GM12892 (cell line): ENCODE data around the gene ZNF135.

Source experiments
- DNase-seq: peaks from one replicate; pipeline ENCODE4 v3.0.0; 2011; ENCODE audit not compliant: insufficient read length
- FAIRE-seq: peaks from 2 replicates; lab custom pipeline; 2011; peaks lifted over from hg19 to GRCh38; lab: Jason Lieb, UNC
- POLR2A ChIP-seq: IDR thresholded peaks from 2 replicates; pipeline ENCODE4 v1.6.1; 2011; ENCODE audit warnings: low read depth, low read length, control low read depth
- POLR2AphosphoS5 ChIP-seq: IDR thresholded peaks from 2 replicates; pipeline ENCODE4 v1.6.1; 2011; ENCODE audit warnings: low read depth, low read length, control low read depth
- TAF1 ChIP-seq: IDR thresholded peaks from 2 replicates; pipeline ENCODE4 v1.6.1; 2011; ENCODE audit warnings: low read depth, mild to moderate bottlenecking, control low read depth, low read length, borderline replicate concordance

The ZNF135 gene

GRCh38 chr19:58035863-58036262, 23.2 kb upstream of the ZNF135 start:
- DNase-seq: no peak
- TF ChIP-seq TAF1: no peak
- TF ChIP-seq POLR2A: no peak
- TF ChIP-seq POLR2AphosphoS5: no peak
- no peak for FAIRE-seq

- TF ChIP-seq TAF1: no peak
- no peak for TF ChIP-seq POLR2A
- TF ChIP-seq POLR2AphosphoS5: no peak
- no peak for FAIRE-seq
- no peak for DNase-seq
Measured at GRCh38 chr19:58037927-58038687, 21.0 kb upstream of the ZNF135 start.

- TF ChIP-seq POLR2AphosphoS5 (no peak), TAF1 (no peak), POLR2A (no peak)
- FAIRE-seq: no peak
Measured at GRCh38 chr19:58038688-58039204, 20.3 kb upstream of the ZNF135 start.

DNA sequence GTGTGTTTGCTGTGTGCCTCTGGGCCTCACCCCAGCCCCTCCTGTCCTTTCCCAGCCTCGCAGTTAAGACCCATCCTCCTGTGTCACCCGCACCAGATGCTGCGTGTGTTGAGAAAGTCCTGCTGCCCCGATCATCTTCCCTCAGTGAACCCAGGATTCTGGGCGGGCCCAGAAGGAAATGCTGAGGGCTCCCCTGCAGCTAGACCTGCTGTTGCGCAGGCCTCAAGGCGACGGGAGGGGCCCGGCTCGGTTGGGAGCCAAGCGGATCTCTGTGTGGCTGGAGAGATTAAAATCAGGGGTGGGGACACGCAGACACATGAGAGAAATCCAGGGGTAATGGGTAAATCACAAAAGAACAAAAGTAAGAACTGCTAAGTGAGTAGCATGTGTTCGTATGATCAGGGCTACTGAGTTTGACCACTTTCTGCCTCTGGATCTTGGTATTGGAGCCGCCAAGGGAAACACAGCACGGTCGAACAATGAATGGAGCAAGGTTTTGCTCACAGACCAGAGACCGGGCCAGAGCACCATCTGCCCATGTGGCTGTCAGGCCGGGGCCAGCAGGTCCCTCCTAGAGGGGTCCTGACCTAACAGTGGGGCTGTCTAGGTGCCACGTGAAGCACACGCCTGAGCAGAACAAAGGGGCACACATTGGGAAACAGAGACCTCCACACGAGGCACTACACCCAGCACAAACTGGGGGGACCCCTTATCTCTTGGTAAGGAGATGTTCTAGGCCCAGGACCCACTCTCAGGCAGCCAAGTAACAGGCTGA, 18.1 kb upstream of the ZNF135 start:
- TF ChIP-seq POLR2A (no peak), TAF1 (no peak), POLR2AphosphoS5 (no peak)
- no peak for FAIRE-seq
- no peak for DNase-seq

More at GRCh38 chr19:58038688-58039204, 20.3 kb upstream of the ZNF135 start:
- no peak for DNase-seq

DNA sequence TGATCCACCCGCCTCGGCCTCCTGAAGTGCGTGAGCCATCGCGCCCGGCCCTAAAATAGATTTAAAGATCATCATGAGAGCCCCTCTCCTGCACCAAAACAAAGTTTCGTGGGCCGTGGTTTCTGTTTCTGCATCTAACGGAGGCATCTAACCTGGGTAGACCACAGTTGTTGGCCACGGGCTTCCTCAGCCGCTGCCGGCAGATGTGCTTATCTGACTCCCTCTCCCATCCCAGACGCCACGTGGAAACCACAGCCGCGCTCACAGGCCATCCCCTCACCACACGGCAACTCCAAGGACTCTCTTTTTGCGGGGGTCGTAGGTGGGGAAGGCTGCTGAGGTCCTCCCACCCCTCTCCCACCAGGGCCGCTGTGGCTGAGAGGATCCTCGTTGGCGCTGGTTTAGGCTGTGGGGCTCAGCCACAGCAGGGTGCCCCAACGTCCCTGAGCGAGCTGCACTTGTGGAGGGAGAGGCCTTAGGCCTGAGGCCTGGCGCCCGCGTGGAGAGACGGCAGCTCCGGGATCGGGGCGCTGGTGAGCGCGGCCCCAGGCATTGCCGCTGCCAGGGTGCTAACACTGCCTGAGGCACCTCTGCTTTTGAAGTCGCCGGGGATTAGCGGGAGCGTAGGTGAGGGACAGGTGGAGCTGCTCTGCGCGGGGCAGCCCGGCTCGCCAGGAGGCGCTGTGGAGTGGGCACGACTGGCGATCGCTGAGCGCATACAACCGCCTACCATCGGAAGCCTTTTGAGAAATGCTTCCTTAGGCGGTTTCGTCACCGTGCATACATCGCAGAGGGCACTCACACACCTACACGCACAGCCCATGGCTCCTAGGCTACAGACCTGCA, 16.4 kb upstream of the ZNF135 start:
- no peak for TF ChIP-seq TAF1
- no peak for TF ChIP-seq POLR2AphosphoS5
- no peak for TF ChIP-seq POLR2A
- DNase-seq: no peak
- no peak for FAIRE-seq

DNA sequence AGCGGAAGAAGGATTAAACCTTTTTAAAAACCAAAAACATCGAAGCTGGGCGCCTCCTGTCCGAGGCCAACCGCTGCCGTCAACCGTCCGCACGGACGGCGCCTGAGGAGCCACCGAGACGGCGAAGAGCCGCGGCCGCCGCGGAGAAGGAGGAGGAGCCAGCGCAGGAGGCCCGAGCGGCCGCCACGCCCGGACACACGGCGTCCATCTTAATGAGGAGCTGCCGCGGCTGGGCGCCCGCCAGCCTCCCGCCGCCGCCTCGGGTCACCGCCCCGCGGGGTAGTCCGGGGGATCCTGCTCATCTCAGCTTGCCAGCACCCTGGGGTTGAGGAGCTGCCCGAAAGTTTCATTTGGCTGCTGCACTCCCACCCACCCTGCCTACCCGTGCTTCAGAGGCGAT, 14.7 kb upstream of the ZNF135 start:
- FAIRE-seq: no peak
- TF ChIP-seq POLR2A (no peak), POLR2AphosphoS5 (no peak), TAF1 (no peak)
- DNase-seq: no peak

- no peak for DNase-seq
- TF ChIP-seq TAF1: no peak
- no peak for TF ChIP-seq POLR2A
- no peak for TF ChIP-seq POLR2AphosphoS5
- no peak for FAIRE-seq
Measured at GRCh38 chr19:58044886-58045285, 14.2 kb upstream of the ZNF135 start.

DNA sequence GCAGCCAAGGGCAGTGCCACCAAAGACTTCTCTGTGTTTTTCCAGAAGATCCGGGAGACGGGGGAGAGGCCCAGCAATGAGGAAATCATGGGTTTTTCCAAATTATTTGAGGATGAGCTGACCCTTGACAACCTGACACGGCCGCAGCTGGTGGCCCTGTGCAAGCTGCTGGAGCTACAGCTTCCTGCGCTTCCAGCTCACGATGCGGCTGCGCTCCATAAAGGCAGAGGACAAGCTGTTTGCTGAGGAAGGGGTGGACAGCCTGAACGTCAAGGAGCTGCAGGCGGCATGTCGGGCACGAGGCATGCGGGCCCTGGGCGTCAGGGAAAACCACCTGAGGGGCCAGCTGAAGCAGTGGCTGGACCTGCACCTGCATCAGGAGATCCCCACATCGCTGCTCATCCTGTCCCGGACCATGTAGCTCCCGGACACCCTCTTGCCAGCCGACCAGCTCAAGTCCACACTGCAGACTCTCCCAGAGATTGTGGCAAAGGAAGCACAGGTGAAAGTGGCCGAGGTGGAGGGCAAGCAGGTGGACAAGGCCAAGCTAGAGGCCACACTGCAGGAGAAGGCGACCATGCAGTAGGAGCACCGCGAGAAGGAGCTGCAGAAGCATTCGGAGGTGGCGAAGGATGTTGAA, 13.6 kb upstream of the ZNF135 start:
- no peak for TF ChIP-seq POLR2A
- no peak for TF ChIP-seq POLR2AphosphoS5
- no peak for TF ChIP-seq TAF1
- FAIRE-seq: no peak
- no peak for DNase-seq

- DNase-seq (no peak), FAIRE-seq (no peak)
- TF ChIP-seq POLR2AphosphoS5 (no peak), POLR2A (no peak), TAF1 (no peak)
Measured at GRCh38 chr19:58046856-58047255, 12.2 kb upstream of the ZNF135 start.

DNA sequence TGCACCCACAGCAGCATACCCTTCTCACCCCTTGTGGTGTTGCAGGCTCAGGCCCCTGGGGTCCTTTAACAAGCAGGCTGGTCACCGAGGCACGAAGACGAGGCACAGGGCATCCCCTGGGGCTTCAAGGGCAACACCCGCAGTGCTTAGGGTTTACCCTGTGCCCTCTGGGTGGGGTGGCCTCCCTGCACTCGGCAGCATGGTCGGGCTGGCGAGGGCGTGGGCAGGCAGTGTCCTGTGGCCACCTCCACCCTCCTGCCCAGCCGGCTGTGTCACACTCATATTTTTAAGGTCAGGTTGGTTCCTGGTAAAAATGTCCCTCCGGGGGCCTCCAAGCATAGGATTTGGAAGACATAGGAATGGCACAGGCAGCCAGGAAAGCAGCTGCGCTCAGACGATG, 11.4 kb upstream of the ZNF135 start:
- DNase-seq: no peak

More for the DNA sequence above, 11.4 kb upstream of the ZNF135 start:
- no peak for FAIRE-seq
- TF ChIP-seq POLR2A (no peak), TAF1 (no peak), POLR2AphosphoS5 (no peak)
